ENCODE results near the gene ANO7.

ANO7 gene, protein sequence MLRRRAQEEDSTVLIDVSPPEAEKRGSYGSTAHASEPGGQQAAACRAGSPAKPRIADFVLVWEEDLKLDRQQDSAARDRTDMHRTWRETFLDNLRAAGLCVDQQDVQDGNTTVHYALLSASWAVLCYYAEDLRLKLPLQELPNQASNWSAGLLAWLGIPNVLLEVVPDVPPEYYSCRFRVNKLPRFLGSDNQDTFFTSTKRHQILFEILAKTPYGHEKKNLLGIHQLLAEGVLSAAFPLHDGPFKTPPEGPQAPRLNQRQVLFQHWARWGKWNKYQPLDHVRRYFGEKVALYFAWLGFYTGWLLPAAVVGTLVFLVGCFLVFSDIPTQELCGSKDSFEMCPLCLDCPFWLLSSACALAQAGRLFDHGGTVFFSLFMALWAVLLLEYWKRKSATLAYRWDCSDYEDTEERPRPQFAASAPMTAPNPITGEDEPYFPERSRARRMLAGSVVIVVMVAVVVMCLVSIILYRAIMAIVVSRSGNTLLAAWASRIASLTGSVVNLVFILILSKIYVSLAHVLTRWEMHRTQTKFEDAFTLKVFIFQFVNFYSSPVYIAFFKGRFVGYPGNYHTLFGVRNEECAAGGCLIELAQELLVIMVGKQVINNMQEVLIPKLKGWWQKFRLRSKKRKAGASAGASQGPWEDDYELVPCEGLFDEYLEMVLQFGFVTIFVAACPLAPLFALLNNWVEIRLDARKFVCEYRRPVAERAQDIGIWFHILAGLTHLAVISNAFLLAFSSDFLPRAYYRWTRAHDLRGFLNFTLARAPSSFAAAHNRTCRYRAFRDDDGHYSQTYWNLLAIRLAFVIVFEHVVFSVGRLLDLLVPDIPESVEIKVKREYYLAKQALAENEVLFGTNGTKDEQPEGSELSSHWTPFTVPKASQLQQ

DNA sequence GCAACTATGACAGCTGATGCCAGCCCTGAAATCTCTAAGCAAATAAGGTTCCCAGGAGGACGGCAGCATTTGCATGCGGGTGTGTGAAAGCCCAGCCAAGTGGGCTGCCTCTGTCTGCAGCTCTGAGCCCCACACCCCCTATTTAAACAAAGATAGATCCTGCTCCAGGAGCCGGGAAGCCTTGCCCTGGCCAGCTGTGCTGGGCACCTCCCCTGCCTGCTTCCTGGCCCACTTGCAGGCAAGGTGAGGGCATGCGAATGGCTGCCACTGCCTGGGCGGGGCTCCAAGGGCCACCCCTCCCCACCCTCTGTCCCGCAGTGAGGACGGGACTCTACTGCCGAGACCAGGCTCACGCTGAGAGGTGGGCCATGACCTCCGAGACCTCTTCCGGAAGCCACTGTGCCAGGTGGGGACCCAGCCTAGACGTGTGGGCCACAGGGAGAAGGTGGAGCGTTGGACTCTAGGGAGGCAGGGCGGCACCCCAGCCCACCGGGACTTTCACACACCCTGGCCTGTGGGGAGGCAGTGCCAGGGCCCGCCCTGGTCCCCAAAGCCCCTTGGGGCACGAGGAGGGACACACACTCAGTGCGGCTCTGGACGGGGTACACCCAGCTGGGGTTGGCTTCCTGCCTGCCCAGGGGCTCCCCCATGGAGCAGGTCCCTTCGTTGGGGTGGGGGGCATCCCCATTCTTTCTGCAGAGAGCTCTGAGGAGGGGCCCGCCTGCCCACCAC is at the start of gene ANO7:
ANO7 (plus strand) TSS at position 317 of the 732 bp plus-strand sequence. CDS start 1,387 bp downstream, outside the sequence.
- Histone ChIP-seq H3K9me3 (no peaks in the 10 kb centered on the region), H3K4me3 (ENCODE audit: low read depth in 1 of 2, low read length in 1 of 2) (no peak within 1 kb of the TSS), H3K27ac (no peak within 1 kb of the TSS), H3K4me1 (ENCODE audit: control insufficient read depth in 1 of 2, insufficient read depth in 1 of 2, low read depth in 1 of 2, low read length in 1 of 2) (no peaks in the 10 kb centered on the region), H3K36me3 (peaks cover 13% of the 10 kb centered on the region), H3K27me3 (no peaks in the 10 kb centered on the region)
- TF ChIP-seq, protein P1, sequence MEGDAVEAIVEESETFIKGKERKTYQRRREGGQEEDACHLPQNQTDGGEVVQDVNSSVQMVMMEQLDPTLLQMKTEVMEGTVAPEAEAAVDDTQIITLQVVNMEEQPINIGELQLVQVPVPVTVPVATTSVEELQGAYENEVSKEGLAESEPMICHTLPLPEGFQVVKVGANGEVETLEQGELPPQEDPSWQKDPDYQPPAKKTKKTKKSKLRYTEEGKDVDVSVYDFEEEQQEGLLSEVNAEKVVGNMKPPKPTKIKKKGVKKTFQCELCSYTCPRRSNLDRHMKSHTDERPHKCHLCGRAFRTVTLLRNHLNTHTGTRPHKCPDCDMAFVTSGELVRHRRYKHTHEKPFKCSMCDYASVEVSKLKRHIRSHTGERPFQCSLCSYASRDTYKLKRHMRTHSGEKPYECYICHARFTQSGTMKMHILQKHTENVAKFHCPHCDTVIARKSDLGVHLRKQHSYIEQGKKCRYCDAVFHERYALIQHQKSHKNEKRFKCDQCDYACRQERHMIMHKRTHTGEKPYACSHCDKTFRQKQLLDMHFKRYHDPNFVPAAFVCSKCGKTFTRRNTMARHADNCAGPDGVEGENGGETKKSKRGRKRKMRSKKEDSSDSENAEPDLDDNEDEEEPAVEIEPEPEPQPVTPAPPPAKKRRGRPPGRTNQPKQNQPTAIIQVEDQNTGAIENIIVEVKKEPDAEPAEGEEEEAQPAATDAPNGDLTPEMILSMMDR (IDR thresholded peaks at IDR 0.05) = no peak

DNA sequence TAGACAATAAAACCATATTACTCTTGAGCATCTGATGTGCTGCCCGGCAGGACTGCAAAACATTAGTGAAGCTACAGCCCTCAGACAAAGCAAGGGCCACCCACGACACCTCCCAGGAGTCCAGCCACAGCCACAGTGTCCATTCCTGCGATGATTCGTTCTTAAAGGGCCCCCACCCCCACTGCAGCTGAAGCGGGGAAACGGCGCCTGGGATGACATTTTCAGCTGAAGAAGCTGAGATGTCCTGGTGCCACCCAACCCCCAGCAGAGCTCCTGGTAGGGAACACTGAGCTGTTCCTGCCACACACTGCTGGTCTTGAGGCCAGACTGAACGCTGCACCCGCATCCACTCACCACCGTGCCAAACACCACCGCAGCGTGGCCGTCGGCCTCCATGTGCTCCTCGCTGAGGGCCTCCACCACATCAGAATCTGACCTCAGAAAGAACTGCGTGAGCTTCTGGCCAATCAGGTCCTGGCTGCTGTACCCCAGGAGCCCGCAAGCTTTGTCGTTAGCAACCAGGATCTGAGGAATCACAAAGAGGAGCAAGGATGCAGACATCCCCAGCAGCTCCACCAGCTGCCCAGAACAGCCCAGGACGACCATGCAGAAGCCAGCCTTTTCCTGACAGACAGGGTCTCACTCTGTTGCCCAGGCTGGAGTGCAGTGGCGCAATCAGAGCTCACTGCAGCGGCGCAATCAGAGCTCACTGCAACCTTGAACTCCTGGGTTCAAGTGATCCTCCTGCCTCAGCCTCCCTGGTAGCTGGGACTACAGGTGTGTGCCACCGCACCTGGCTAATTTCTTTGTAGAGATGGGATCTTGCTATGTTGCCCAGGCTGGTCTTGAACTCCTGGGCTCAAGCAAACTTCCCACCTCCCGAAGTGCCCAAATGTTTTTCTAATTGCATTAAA is 48.7 kb upstream of the ANO7 start:
- Histone ChIP-seq H3K4me3 (ENCODE audit: low read depth in 1 of 2, low read length in 1 of 2) (no peak overlapping the region), H3K36me3 (peaks cover 17% of the 10 kb centered on the region), H3K27ac (no peak overlapping the region), H3K4me1 (ENCODE audit: control insufficient read depth in 1 of 2, insufficient read depth in 1 of 2, low read depth in 1 of 2, low read length in 1 of 2) (no peaks in the 10 kb centered on the region), H3K27me3 (no peaks in the 10 kb centered on the region), H3K9me3 (no peaks in the 10 kb centered on the region)
- TF ChIP-seq, protein P1 (IDR thresholded peaks at IDR 0.05) = no peak

DNA sequence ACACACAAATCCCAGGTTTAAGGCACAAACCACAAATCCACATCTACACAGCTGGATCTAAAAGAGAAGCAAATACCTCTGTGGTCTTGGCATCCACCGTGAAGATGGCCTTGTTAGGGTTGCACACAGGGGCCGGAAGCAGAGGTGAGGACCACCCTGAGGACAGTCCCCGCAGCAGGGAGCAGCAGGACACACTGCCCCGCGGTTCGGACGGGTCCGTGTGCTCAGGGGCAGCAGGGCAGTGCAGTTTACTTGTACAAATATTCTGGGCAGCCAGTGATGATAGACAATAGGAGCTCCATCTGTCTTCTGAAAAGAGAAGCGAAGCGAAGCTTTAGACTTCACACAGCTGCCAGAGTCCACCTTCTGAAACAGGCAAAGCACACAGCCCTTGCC is 48.0 kb upstream of the ANO7 start:
- H3K36me3 ChIP-seq = peaks cover 17% of the 10 kb centered on the region
- no peaks in the 10 kb centered on the region for H3K4me1 ChIP-seq (ENCODE audit: control insufficient read depth in 1 of 2, insufficient read depth in 1 of 2, low read depth in 1 of 2, low read length in 1 of 2)
- TF ChIP-seq, protein P1 (IDR thresholded peaks at IDR 0.05) = no peak
- H3K27ac ChIP-seq = no peak overlapping the region
- H3K27me3 ChIP-seq = no peaks in the 10 kb centered on the region
- H3K9me3 ChIP-seq = no peaks in the 10 kb centered on the region
- no peak overlapping the region for H3K4me3 ChIP-seq (ENCODE audit: low read depth in 1 of 2, low read length in 1 of 2)

DNA sequence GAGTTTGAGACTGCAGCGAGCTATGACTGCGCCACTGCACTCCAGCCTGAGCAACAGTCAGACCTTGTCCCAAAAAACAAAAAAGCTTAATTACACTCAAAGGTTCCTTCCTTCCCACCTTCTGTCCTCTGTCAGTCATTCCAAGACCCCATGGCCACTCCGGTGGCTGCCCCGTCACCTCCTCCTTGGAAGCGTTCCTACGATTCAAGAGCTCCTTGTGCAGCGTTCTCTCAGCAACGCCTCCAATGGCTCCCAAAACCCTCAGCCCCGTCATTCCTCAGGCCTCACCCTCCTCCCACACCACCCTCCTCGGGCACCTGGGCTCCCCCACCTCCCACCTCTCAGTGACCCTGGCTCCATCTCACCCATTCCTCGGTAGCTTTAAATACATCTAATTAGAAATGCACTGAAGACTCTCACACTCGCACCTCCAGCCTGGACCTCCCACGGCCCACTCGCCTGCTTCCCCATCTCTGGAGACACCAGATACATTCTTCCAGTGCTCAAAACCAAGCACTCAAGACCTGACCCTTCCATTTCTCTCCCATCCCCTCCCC is 47.2 kb upstream of the ANO7 start:
- Histone ChIP-seq H3K4me3 (ENCODE audit: low read depth in 1 of 2, low read length in 1 of 2) (no peak overlapping the region), H3K36me3 (peaks cover 11% of the 10 kb centered on the region), H3K9me3 (no peaks in the 10 kb centered on the region), H3K27me3 (no peaks in the 10 kb centered on the region), H3K27ac (no peak overlapping the region), H3K4me1 (ENCODE audit: control insufficient read depth in 1 of 2, insufficient read depth in 1 of 2, low read depth in 1 of 2, low read length in 1 of 2) (no peaks in the 10 kb centered on the region)
- TF ChIP-seq, protein P1 (IDR thresholded peaks at IDR 0.05) = no peak
